Embryonic facial prominence (tissue), 1 donor: ENCODE results near the gene ZNF202.
"Not testable (repeated sequence)": the region's sequence is repeated elsewhere in the genome, so short reads cannot be mapped to it uniquely, and the experiment has no call there.

Experiments used
- DNase-seq: peaks from one replicate; pipeline ENCODE4 v3.0.0-alpha.2; 2016; ENCODE audit errors: extremely low spot score

Gene ZNF202

DNA sequence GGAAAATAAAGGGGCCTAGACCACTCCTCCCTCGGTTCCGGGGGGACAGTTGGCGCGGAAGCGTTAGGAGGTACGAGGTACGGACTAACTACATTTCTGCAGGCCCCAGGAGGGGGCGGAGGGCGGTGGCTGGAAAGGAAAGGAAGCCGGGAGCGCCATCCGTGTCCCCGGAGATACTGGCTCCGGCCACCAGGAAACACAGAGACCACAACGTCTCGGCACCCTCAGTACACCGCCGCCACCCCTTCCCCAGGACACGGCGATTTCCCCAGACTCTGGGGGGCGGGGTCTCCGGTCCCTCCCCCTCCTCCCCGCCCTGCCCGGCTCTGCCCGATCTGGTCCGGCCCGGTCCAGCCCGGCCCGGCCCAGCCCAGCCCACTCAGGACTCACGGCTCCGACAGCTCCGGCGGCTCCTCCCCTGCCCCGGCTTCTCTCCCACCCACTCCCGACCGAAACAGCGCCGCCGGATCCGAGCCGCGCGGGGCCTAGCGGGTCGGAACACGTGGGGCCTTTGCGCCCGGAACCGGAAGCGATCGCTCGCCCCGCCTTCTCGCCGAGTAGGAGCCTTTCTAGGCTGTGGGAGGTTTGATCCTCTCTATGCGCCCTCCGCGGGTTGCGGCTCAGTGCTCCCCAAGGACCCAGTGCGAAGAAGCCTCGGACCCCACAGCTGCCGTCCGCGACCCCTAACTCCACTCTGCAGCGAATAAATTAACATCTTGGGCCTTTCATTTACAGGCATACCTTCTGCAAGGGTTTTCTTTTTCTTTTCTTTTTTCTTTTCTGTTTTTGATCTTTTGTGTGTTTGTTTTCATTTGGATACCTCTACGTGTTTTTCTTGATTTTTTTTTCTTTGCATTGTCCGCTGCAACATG lies at the start of gene ZNF202:
ZNF202 (minus strand) TSS at position 502 of the 872 bp plus-strand sequence. CDS start 10,772 bp downstream, outside the sequence.
- peak; percentile 86 for DNase-seq

DNA sequence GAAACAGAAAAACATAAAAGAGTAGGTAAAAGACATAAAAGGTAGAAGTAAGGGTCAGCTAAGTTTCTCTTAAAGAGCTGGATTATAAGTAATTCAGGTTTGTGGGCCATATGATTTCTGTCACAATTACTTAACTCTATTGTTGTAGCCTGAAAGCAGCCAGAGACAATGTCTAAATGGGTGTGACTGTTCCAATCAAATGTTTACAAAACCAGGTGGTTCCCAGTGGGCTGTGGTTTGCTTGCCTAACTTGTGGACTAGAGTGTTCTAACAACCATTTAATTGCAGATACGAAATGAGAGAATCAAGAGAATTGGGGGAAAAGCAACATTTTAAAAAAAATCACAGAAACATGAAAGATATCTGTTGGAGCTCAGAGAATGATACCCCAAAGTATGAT lies 42.1 kb upstream of the ZNF202 start:
- no peak for DNase-seq

DNA sequence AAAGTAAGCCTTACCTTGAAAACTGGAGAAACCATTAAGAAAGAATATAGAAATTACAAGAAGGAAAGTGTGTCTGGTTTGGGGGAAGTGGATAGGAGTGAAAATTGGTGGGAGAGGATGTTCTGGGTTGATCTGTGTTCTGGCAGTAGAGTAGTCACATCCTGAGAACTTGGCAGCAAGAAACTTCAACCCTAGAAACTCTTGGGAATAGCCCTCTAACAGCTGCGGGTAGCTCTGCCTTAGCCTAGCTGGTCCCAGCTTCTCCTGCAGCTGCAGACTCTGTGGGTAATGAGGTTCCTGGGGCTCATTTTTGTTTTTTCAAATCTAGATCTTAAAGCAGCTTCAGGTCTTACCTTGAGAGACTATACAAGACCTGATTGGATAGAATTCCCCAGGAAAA lies 37.1 kb upstream of the ZNF202 start:
- DNase-seq, result no peak

DNA sequence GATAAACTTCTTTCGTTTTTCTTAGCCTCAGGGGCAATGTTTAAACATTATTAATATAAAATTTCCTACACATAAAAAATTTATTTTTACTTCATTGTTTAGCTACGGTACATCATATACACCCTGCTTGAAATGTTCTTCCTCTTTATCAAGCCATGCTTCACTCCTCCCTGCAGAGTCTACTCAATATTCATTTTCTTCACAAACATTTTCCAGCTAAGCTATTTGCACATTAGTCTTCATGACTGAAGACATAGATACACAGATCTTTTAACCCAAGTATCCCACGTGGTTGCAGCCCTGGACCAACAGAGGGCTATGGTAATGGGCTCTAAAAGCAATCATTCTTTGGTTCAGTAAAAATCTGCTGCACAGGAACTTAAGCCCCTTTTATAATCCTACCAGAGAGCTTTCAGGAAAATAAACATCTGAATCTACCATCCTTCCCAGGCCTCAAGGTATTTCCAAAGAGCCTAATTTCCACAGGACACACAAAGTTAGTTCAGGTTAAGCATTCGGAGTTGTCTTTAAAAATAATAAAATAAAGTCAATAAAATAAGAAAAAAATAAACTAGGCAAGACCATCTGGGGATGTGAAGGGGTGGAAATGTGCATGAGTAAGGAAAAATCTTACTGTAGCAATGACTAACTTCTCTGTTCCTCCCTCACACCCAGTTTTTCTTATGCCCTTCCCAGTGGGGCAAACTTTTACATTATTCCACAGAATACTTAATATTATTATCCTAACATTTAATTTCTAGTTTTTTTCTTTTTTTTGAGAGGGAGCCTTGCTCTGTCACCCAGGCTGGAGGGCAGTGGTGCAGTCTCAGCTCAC lies 34.5 kb upstream of the ZNF202 start:
- DNase-seq, result no peak

DNA sequence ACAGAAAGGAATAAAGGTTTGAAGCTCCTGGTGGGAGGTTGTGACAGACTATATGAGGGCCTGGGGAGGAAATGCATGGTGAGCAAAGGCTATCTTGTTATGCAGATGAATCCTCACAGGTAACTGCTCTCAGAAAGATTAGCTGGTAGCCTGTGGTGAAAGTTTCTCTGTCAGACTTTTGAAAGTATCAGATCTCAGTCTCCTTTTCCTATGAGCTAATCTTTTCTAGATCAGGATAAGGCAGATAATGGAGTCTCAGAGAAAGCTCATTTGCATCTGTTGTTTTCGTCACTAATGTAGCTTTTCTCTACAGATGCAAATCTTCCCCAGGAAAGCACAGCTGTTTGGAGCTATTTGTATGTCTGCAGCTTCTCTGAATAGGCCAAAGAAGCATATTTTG lies 33.8 kb upstream of the ZNF202 start:
- no peak for DNase-seq

DNA sequence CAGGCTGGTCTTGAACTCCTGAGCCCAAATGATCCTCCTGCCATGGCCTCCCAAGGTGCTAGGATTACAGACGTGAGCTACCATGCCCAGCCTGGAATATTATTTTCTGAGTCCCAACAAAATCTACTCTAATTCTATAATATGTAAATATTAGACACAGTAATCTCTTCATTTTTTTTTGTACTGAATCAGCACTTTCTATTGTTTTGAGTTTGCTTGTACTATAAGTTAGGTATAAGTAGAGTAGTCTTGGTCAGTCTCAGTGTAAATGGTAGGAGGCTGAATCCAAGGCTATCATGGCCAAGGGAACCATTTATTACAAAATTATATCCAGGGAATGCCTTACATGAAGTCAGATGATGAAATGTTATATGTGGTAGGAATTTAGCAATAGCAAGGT lies 32.5 kb upstream of the ZNF202 start:
- DNase-seq, result no peak

DNA sequence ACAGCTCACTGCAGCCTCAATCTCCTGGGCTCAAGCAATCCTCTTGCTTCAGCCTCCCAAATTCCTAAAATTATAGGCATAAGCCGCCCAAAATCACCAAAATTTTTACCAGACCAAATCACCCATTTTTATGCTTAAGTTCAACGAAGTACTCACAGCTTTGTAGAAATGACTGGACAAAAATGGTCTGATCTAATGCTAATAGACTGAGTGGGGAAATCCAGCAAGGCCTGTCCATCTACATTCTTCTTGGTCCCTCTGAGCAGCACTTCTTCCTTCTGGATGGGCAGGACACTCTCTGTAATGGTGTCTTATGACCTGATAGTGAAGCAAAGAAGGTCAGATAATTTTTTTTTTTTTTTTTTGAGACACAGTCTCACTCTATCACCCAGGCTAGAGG lies 31.6 kb upstream of the ZNF202 start:
- DNase-seq, result no peak

DNA sequence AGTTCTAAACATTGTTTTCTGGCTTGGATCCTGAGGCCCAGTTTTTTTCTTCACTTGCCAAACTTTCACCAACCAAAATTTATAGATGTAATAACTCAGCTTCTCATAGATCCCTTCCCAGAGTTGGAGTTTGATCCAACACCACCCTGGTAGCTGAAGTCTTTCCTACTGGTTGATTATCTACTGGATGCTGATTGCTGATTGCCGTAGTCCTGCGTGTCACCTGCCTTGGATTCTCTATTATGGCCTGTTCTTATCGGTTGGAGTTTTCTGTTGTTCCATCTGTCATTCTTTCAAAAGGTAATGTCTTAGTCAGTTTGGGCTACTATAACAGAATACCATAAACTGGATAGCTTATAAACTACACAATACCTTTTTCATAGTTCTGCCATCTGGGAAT lies 30.2 kb upstream of the ZNF202 start:
- DNase-seq, result no peak

DNA sequence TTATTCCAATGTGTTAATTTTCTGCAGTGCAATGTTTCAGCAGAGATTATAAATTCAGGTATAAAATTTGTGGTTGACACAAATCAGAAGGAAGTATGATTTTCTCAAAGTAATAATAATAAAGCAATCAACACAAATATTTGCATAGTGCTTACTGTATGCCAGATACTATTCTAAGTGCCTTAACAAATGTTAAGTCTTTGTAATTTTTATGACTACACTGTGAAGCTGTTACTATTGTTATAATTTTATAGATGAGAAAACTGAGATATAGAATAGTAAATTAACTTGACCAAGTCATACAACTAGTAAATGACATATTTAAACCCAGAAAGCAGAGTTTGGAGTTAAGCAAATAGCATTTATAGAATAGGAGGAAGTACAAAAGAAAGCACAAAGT lies 29.3 kb upstream of the ZNF202 start:
- DNase-seq, result no peak

DNA sequence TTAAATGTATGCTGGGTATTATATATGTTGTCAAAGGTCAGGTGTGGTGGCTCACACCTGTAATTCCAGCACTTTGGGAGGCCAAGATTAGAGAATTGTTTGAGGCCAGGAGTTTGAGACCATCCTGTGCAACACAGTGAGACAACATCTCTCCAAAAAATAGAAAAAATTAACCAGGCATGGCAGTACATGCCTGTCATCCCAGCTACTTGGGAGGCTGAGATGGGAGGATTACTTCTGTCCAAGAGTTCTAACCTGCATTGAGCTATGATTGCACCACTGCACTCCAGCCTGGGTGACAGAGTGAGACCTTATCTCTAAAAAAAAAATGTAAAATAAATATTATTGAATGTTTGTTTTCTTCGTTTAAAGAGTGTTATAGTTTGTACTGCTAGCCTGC lies 24.1 kb upstream of the ZNF202 start:
- no peak for DNase-seq

DNA sequence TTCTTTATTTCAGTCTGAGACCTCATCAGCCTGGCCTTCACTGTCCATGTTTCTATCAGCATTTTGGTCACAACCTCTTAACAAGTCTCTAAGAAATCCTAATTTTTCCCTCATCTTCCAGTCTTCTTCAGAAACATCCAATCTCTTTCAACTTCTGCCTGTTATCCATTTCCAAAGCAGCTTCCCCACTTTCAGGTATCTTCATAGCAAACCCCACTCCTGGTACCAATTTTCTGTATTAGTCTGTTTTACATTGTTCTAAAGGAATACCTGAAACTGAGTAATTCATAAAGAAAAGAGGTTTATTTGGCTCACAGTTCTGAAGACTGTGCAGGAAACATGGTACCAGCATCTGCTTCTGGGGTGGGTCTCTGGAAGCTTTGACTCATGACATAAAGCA lies 21.0 kb upstream of the ZNF202 start:
- DNase-seq, result no peak

DNA sequence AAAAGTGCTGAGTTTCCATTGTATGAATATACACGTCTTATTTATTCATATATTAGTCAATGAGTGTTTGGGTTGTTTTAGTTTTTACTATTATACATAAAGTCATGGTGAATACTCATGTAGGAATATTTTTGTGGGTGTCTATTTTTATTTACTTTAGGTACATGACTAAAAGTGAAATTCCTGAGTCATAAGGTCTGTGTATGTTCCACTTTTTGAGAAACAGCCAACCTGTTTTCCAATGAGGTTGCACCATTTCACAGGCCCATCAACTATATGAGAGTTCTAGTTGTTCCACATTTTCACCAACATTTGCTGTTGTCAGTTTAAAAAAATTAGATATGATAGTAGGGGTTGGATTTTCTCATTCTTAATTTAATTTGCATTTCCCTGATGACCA lies 19.4 kb upstream of the ZNF202 start:
- DNase-seq, result no peak

DNA sequence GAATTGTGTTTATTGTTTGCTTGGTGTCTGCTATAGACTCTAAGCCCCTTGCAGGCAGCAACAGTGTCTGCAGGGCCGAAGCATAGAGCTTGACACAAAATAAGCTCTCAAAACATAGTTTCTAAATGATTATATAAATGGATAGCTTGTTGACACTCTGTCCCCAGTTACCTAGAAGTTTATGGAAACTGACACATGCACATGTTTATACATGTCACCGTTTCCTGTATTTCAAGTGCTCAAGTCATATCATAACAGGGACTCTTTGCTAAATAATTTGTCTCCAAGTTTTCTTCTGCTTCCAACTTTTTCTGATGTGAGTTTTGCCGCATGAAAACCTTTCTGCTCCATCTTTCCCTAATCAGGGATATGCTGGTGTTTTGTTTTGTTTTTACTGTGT lies 16.5 kb upstream of the ZNF202 start:
- no peak for DNase-seq

DNA sequence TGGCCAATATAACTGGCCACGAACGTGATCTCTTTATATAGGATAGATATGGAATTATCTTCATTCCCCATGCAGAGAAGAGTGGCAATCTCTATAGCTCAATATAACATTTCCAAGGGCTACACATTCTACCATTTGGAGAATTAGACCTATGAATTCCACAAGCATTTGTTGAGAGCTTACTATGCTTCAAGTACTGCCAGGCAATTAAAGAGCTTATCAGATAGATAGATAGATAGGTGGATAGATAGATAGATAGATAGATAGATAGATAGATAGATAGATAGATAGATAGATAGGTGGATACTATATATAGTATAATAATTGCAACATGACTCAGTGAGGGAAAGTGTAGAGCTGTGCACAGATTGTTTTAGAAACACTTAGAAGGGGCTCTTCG lies 14.4 kb upstream of the ZNF202 start:
- no peak for DNase-seq

DNA sequence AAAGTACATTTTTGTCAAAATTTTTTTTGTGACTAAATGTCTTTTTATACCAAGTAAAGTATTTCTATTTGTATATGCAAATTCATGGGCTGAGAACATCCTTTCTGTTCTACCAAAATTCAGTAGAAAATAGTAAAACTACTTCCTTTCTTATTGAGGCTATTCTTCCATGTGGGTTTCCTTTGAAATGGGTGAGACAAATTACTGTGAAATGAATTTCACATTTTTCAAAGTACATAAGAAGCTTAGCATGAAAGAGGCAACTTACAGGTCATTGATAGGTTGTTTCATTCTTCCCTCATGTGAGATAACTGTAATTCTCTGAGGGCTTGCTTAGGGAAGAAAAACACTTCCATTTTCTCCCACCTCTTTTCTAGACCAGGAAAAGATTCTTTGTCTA lies 13.9 kb upstream of the ZNF202 start:
- no peak for DNase-seq

DNA sequence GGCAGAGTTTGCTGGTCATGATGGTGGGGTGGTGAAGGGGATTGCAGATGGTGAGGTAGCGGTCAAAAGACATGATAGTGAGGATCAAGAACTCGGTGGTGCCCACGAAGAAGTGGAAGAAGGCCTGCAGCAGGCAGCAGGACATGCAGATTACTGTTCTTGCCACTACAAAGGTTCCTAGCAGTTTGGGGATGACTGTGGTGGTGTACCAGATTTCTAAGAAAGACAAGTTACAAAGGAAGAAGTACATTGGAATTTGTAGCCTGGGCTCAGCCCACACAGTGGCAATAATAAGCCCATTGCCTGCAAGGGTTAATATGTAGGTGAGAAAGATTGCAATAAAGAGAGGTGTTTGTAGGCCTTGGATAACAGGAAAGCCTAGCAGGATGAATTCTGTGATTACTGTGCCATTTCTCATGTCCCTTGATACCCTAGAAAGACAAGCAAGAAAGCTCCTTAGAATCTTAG lies 12.7 kb upstream of the ZNF202 start, which contains the start of gene OR6X1:
OR6X1 (minus strand) TSS at position 418 of the 468 bp plus-strand sequence; CDS start at position 418, 0 bp downstream.
- no peak for DNase-seq

DNA sequence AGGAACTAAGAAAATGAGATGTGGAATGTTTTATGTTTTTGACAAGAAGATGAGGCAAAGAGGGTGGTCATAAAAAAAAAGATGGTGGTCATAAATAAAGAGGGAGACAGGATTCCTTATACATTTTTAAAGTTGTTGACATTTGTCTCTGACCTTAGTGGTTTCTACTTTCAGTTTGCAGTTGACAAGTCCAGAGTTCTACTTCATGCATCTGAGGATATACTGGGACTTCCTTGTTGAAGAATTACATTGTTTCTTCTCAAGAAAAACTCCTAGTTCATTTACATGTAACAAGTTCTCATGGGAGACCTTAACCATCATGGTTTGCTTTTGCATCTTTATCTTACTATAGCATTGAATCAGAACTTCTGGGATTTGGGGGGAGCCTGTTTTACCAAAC lies 11.7 kb upstream of the ZNF202 start:
- DNase-seq, result no peak

DNA sequence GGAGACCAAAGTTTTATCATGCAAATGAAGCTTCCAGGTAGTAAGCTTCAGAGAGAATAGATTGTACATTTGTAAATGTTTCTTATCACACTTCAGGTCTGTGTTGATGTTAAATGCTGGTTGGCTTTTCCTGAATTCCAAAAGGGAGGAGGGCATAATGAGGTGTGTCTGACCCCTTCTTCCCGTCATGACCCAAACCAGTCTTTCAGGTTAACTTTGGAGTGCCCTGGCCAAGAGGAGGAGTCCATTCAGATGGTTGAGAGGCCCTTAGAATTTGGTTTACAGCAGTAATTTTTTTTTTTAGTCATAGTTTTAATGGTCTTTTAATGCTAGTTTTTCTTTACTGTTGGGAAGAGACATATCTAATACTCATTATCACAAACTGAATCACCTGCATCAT lies 10.3 kb upstream of the ZNF202 start:
- no peak for DNase-seq

DNA sequence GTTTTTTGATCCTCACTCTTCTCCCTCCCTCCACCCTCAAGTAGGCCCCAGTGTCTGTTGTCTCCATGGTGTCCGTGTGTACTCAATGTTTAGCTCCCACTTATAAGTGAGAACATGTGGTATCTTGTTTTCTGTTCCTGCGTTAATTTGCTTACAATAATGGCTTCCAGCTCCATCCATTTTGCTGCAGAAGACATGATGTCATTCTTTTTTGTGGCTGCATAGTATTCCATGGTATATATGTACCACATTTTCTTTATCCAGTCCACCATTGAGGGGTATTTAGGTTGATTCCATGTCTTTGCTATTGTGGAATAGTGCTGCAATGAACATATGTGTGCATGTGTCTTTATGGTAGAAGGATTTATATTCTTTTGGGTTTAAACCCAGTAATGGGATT lies 6.9 kb upstream of the ZNF202 start:
- DNase-seq, result not testable (repeated sequence)

DNA sequence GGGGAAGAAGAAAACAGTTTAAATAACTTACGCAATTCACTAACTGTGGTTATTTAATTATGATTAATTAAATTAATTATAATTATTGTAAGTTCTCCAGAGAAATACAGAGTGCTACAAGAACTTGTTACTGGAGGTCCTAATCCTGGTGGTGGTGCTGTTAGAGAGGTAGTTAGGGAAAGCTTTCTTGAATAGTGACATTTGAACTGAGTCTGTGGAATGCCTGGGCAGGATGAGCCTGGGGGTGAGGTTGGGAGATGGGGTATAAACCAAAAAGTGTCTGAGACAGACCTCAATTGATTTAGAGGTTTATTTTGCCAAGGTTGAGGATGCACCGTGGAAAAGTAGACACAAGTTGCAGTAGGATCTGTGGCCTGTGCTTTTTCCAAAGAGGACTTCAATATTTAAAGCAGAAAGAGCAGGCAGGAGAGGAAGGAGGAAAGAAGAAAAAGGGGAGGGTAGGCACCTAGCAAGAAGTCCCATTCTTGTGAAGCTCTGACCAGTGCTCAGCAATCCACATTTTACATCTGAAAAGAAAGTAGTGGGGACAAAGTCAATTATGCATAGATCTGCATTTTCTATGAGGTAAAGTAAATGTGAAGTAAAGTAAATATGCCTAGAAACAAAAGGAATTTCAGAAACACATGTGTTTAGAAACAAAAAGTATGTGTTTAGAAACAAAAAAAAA lies 4.4 kb upstream of the ZNF202 start:
- no peak for DNase-seq

DNA sequence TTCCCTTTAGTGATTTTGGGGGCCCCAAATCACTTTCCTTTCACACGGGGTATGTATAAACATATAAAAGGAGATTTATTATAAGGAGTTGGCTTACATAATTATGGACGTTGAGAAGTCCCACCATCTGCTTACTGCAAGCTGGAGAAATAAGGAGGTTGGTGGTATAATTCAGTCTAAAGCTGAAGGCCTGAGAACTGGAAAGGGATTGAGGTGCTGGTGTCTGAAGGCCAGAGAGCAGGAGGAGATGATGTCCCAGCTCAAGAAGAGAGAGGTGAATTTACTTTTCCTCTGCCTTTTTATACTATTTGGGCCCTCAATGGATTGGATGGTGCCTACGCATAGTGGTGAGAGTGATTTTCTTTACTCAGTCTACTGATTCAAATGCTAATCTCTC lies 1.3 kb upstream of the ZNF202 start:
- DNase-seq, result no peak
